ENCODE data around the gene TOP3A.

DNA sequence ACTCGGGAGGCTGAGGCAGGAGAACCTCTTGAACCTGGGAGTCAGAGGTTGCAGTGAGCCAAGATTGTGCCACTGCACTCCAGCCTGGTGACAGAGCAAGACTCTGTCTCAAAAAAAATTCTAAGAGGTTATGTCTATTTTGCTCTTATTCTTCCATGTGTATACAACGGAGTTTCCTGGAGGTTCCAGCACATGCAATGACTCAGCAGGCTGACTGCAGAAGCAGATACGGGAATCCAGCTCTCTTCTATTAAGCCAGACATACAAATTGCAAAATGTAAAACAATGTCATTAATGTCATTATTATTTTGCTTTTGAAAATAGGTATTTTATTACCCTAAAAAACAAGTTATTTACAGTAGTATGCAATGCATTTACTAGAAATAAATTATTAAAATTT lies 35.9 kb downstream of the TOP3A start:
- TF ChIP-seq, protein P1, sequence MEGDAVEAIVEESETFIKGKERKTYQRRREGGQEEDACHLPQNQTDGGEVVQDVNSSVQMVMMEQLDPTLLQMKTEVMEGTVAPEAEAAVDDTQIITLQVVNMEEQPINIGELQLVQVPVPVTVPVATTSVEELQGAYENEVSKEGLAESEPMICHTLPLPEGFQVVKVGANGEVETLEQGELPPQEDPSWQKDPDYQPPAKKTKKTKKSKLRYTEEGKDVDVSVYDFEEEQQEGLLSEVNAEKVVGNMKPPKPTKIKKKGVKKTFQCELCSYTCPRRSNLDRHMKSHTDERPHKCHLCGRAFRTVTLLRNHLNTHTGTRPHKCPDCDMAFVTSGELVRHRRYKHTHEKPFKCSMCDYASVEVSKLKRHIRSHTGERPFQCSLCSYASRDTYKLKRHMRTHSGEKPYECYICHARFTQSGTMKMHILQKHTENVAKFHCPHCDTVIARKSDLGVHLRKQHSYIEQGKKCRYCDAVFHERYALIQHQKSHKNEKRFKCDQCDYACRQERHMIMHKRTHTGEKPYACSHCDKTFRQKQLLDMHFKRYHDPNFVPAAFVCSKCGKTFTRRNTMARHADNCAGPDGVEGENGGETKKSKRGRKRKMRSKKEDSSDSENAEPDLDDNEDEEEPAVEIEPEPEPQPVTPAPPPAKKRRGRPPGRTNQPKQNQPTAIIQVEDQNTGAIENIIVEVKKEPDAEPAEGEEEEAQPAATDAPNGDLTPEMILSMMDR (conservative IDR thresholded peaks at IDR 0.05) = no peak
- no peak for TF ChIP-seq EZH2 (IDR thresholded peaks at IDR 0.05; ENCODE audit: low read depth)

Data from PC-9 (cell line).